8988T (cell line): ENCODE results near the gene SLC16A12.
A peak's percentile ranks its signal among the peaks of the same experiment; 100 is the strongest.
"Not testable (repeated sequence)": the region's sequence is repeated elsewhere in the genome, so short reads cannot be mapped to it uniquely, and the experiment has no call there.

Experiments
- DNase-seq: peaks from one replicate; pipeline ENCODE4 v3.0.0; 2011

The SLC16A12 gene

DNA sequence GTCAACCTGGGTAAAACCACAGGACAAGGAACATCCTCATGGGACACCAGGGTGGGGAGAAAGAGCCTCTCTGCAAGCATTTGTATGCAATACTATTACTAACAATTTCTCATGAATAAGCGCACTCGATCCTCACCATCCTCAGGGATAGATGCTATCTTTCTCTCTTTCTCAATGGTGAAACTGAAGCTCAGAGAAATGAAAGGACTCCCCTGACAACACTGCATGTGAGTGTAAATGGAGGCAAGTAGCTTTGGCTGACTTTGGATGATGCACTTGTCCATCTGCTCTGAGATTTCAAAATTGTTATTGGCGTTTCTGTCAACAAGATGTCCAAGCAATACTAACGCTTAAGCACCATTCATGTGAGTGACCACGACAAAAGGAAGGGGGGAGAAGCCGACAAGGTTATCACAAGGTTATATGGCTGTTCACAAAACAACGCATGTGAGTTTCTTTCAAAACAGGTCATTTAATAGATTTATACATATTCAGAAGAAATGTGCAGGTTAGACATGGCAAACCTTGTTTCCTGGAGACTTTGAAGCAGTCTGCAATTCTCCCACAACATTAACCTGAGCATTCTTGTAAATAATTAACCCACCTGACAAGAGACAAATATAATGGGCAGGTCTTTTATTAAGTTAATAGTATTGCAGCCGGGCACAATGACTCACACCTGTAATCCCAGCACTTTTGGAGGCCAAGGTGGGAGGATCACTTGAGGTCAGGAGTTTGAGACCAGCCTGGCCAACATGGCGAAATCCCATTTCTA is 67.0 kb downstream of the SLC16A12 start:
- DNase-seq: no peak

- DNase-seq: no peak
Observed at GRCh38 chr10:89466599-89467035, 68.8 kb downstream of the SLC16A12 start.

GRCh38 chr10:89465196-89465595 is 70.2 kb downstream of the SLC16A12 start:
- no peak for DNase-seq

- no peak for DNase-seq
Observed at GRCh38 chr10:89463846-89464537, 71.4 kb downstream of the SLC16A12 start.

DNA sequence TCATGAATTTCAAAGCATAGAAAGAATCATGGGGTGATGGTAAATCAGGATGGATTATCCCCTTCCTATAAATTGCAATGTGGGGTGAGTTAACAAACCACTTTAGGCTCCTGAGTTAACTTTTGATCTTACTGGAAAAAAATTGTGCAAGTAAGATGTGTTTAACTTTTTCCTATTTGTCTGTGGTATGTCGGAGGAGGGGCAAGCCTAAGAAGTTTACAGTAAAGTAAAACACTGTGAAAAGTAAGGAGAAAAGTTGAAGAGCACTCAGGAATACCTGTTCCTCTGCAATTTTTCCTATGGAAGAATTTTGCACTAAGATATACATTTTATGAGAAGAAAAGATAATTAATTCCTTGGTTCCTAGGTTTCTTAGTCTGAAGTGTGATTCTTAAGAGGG is 76.6 kb downstream of the SLC16A12 start:
- no peak for DNase-seq

DNA sequence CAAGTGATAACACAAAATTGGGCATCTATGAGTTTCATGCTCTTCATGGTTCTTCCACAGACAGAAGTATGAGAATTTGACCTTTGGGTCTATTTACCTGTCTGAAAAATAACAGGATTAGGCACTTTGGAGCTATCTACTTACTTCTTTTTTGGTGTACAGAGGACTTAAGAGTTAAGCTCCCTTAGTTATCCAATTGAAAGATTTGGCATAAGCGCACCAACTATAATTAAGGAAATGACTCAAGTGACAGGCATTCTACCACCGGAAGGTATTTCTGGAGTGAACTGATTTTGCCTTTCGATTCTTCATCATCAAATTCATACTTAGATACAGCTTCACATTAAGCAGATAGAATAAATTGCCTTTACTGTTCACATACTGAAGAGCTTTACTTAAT is 77.1 kb downstream of the SLC16A12 start:
- DNase-seq: no peak

- no peak for DNase-seq
Observed at GRCh38 chr10:89454561-89455347, 80.6 kb downstream of the SLC16A12 start.

GRCh38 chr10:89452193-89452592 is 83.2 kb downstream of the SLC16A12 start:
- no peak for DNase-seq

GRCh38 chr10:89450901-89451300 is 84.5 kb downstream of the SLC16A12 start:
- no peak for DNase-seq

DNA sequence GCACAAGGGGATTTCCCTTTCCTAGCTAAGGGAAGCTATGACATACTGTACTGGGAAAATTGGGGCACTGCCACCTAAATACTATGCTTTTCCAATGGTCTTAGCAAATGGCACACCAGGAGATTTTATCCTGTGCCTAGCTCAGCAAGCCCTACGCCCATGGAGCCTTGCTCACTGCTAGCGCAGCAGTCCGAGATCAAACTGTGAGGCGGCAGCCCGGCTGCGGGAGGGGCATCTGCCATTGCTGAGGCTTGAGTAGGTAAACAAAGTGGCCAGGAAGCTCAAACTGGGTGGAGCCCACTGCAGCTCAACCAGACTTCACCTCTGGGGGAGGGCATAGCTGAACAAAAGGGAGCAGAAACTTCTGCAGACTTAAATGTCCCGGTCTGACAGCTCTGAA is 90.6 kb downstream of the SLC16A12 start:
- DNase-seq: not testable (repeated sequence)

GRCh38 chr10:89442289-89442688 is 93.1 kb downstream of the SLC16A12 start:
- no peak for DNase-seq

DNA sequence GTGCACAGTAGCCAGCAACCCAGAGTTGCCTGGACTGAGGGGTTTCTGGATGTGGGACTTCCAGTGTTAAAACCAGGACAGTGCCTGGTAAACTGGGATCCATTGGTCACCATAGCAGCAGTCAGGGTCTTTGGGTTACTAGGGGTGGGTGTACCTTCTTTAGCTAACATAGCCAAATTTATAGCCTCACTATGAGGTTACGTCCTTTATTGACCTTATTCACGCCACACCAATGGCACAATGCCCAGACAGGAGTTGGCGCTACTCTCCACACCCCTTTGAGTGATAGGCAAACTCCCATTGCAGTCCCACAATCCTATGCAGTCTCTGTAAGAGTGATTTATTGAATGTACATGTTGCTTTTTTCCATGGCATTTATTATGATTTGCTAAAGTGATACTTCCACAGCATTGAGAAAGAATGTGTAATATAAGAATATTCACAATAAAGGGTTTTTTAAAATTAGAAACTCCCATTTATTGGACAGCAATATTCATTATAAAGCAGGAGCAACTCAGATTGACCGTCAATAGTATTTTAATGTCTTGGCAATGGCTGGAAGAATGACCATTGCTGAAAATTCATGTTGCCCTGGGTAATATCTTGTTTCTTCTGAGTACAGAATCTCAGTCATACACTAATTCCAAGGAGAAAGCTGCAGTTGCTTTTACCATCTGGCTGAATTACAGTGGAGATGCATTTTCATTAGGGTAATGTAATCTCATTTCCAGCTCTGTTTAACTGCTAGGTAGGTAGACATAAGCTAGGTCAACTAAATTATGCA is 95.0 kb downstream of the SLC16A12 start:
- no peak for DNase-seq

DNA sequence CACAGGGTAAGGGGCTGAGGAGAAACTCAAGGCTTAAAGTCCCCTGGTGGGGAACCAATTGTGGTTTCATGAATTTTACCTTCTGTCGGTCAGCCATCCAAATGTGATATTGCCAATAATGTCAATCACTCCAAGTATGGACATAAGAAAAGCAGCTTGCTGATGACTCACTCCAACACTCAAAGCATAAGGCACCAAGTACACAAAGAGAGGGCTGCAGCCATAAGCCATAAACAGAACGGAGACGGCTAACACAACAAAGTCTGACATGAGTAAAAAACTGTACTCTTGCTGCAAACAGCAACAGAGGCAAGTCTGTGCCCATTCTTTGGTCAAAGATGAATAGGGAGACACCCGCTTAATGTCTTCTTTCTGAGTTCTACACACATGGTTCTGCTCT is 96.9 kb downstream of the SLC16A12 start:
- no peak for DNase-seq

DNA sequence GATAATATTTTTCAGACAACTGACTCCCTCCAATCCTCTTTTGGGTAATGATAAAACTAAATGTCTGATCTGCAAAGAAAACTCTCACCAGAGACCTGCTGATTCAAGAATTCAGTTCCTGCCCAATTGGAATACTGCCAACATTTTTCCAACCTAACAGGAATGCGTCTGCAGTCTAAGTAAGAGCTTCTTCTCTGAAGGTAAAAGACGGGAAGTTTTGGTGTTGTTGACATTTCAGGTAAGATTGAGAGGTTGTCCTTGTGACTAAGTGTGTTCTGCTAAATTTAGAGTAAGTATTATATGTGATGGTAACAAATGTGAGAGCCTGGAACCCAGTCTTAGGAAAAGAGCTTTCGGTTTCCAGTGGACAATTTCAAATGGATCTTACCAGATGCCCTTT is 103.4 kb downstream of the SLC16A12 start:
- DNase-seq: peak; percentile 14

DNA sequence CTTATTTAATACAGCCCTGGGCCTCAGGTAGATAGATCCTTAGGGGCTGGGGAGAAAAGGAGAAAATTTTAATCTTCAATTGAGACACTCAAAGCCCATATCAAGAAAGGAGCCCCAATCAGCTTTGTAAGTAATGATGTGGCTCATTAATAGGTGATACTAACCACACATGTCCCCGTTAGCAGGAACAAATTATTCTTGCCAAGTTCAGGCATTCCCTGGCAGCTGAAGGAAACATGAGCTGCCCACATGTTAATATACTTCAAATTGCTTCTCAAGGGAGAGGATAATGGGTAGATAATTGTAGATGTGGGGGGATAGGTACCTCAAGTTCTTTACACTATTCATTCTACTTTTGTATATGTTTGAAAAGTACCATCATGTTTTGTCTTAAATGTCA is 106.5 kb downstream of the SLC16A12 start:
- DNase-seq: no peak

GRCh38 chr10:89427629-89428028 is 107.8 kb downstream of the SLC16A12 start:
- DNase-seq: no peak

- DNase-seq: peak; percentile 15
Observed at GRCh38 chr10:89426230-89426868, 109.0 kb downstream of the SLC16A12 start.

GRCh38 chr10:89425000-89425399 is 110.4 kb downstream of the SLC16A12 start:
- DNase-seq: no peak

- DNase-seq: no peak
Observed at GRCh38 chr10:89421018-89421476, 114.3 kb downstream of the SLC16A12 start.

DNA sequence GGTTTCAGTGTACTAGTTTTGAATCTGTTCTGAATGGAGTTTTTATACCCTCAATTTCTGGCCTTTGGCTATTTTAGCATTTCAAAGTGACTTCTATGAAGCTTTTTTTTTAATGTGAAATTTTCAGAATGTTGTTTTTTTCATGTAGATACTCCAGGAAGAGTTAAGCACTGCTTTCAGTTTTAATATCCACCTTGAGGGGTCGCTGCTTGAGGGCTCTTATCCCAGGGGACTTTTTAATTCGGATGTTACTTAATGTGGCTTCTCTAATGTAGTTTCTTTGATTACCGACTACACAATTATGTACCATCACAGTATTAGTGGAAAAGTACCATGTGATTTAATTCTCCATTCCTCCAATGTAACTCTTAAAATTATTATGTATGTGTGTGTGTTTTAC is 115.8 kb downstream of the SLC16A12 start:
- no peak for DNase-seq

- DNase-seq: no peak
Observed at GRCh38 chr10:89416465-89416864, 118.9 kb downstream of the SLC16A12 start.
